Measurements from ENCODE around the gene AFF3.

The AFF3 gene

DNA sequence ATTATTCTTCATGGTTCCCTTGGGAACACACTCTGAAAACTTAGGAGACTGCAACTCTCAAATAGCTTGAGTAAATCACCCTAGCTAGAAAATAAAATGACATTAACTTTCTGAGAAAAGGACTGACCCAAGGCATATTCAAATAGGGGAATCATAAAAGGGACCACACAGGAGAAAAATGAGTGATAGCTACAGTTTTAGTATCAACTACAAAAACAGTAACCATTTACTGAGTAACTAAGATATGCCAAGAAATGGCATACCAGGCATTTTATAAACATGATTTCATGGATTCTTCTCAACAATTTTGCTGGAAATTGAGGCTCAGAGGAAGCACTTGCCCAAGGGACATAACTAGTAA is 84.5 kb downstream of the AFF3 start:
- TF ChIP-seq TAF1 (IDR thresholded peaks at IDR 0.05; ENCODE audit: borderline replicate concordance, insufficient read depth, low read length) (no peak), POLR2AphosphoS5 (IDR thresholded peaks at IDR 0.05; ENCODE audit: low read depth, low read length) (no peak), FOXP2 (optimal IDR thresholded peaks at IDR 0.05; ENCODE audit: borderline replicate concordance, extremely low read depth, extremely low read length, insufficient read depth) (no peak), SIN3A (IDR thresholded peaks at IDR 0.05; ENCODE audit: borderline replicate concordance, insufficient read depth, low read length) (no peak)
- TF ChIP-seq, protein P1, sequence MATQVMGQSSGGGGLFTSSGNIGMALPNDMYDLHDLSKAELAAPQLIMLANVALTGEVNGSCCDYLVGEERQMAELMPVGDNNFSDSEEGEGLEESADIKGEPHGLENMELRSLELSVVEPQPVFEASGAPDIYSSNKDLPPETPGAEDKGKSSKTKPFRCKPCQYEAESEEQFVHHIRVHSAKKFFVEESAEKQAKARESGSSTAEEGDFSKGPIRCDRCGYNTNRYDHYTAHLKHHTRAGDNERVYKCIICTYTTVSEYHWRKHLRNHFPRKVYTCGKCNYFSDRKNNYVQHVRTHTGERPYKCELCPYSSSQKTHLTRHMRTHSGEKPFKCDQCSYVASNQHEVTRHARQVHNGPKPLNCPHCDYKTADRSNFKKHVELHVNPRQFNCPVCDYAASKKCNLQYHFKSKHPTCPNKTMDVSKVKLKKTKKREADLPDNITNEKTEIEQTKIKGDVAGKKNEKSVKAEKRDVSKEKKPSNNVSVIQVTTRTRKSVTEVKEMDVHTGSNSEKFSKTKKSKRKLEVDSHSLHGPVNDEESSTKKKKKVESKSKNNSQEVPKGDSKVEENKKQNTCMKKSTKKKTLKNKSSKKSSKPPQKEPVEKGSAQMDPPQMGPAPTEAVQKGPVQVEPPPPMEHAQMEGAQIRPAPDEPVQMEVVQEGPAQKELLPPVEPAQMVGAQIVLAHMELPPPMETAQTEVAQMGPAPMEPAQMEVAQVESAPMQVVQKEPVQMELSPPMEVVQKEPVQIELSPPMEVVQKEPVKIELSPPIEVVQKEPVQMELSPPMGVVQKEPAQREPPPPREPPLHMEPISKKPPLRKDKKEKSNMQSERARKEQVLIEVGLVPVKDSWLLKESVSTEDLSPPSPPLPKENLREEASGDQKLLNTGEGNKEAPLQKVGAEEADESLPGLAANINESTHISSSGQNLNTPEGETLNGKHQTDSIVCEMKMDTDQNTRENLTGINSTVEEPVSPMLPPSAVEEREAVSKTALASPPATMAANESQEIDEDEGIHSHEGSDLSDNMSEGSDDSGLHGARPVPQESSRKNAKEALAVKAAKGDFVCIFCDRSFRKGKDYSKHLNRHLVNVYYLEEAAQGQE (IDR thresholded peaks at IDR 0.05; ENCODE audit: insufficient read depth in 1 of 2, low read depth in 2 of 2, low read length in 2 of 2), result no peak

DNA sequence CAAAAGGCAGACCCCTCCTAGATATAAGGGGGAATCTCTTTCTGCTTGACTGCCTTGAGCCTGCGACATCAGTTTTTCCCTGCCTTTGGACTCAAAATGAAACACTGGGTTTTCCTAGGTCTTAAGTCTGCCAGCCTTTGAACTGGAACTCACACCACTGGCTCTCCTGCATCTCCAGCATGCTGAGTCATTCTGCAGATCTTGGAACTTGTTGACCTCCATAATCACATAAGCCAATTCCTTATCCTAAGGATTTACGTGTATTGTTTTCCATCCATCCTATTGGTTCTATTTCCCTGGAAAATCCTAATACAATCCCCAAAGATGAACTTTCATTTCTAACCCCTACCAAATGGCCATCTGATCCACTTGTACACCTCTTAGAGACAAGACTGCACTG is 88.0 kb downstream of the AFF3 start:
- TF ChIP-seq FOXP2 (optimal IDR thresholded peaks at IDR 0.05; ENCODE audit: borderline replicate concordance, extremely low read depth, extremely low read length, insufficient read depth), result no peak
- no peak for TF ChIP-seq SIN3A (IDR thresholded peaks at IDR 0.05; ENCODE audit: borderline replicate concordance, insufficient read depth, low read length)
- TF ChIP-seq TAF1 (IDR thresholded peaks at IDR 0.05; ENCODE audit: borderline replicate concordance, insufficient read depth, low read length), result no peak
- TF ChIP-seq, protein P1 (IDR thresholded peaks at IDR 0.05; ENCODE audit: insufficient read depth in 1 of 2, low read depth in 2 of 2, low read length in 2 of 2), result no peak
- TF ChIP-seq POLR2AphosphoS5 (IDR thresholded peaks at IDR 0.05; ENCODE audit: low read depth, low read length), result no peak

DNA sequence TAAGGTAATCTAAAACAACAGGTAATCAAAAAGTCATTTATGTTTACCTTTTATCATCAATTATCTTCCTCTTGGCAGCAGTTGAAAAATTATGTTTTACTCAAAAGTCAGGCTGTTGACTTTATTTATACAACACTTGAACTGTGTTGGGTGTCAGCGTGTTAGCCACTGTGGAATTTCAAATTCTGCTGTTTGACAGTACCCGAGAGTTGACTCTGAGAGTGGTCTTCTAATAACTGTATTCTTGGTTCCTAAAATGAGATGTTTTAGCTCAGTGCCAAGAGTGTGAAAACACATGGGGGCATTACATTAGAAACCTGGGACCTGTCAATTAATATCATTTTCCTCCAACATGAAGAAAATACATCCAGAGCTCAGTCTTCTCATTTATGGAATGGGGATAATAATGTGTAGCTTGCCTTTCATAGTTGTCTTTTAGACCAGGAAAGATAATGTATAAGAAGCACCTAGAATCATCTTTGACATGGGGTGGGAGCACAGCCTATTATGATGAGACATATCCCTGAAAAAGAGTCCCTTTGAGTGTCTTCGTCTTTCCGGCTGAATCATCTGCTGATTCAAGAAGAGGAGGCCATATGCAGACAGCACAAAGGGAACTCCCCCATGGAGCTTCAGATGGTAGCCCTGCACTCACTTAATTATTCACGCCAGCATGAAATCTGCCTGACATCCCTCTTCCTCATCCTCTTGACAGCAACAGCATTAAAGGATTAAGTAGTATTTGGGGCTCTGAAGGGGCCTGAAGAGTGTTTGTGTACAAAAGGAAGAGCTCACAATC is 89.1 kb downstream of the AFF3 start:
- TF ChIP-seq TAF1 (IDR thresholded peaks at IDR 0.05; ENCODE audit: borderline replicate concordance, insufficient read depth, low read length) (no peak), POLR2AphosphoS5 (IDR thresholded peaks at IDR 0.05; ENCODE audit: low read depth, low read length) (no peak), SIN3A (IDR thresholded peaks at IDR 0.05; ENCODE audit: borderline replicate concordance, insufficient read depth, low read length) (no peak), FOXP2 (optimal IDR thresholded peaks at IDR 0.05; ENCODE audit: borderline replicate concordance, extremely low read depth, extremely low read length, insufficient read depth) (no peak)
- TF ChIP-seq, protein P1 (IDR thresholded peaks at IDR 0.05; ENCODE audit: insufficient read depth in 1 of 2, low read depth in 2 of 2, low read length in 2 of 2), result no peak

DNA sequence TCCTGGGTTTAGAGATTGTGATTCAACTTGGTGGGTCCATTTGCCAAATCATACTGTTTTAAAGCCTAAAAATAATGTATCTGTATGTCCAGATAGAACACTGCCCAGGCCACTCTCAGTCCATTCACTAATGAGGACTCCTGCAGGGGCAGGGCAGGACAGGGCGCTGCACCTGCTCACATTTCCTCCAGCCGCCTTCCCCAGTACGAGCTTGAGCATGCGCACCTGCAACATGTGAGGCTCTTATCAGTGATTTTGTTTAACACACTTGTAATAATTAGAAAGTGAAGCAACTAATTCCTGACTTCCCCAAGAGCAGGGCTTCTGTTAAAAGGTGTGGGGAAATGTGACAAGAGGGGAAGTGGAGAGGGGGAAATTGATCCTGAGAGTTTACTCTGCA is 89.7 kb downstream of the AFF3 start:
- TF ChIP-seq TAF1 (IDR thresholded peaks at IDR 0.05; ENCODE audit: borderline replicate concordance, insufficient read depth, low read length) (no peak), SIN3A (IDR thresholded peaks at IDR 0.05; ENCODE audit: borderline replicate concordance, insufficient read depth, low read length) (no peak), FOXP2 (optimal IDR thresholded peaks at IDR 0.05; ENCODE audit: borderline replicate concordance, extremely low read depth, extremely low read length, insufficient read depth) (no peak), POLR2AphosphoS5 (IDR thresholded peaks at IDR 0.05; ENCODE audit: low read depth, low read length) (no peak)
- TF ChIP-seq, protein P1 (IDR thresholded peaks at IDR 0.05; ENCODE audit: insufficient read depth in 1 of 2, low read depth in 2 of 2, low read length in 2 of 2), result no peak

Data from PFSK-1 (cell line).